ENCODE data around the gene ARHGEF28. TPM values are rescaled to one million over a fixed set of nuclear protein-coding genes. Genes with fewer than 3 reads are reported as not detected.

The ARHGEF28 gene
- total RNA-seq, 4 donors from 2014 or later = 12.7 to 31.2 (median 19.2) TPM

- Histone ChIP-seq H3K4me3 (no peak overlapping the region), H3K27ac (replicated peaks in 1 of 4) (no peak overlapping the region), H3K36me3 (no peaks in the 10 kb centered on the region), H3K27me3 (no peaks in the 10 kb centered on the region), H3K9me3 (peaks cover 0 to 7% (median 6%) of the 10 kb centered on the region in 4 donors), H3K4me1 (no peaks in the 10 kb centered on the region)
- intact Hi-C loops (cut with DNase I) = no loop called here
- DNase-seq (ENCODE audit: extremely low spot score) = peak; percentile 60
- TF ChIP-seq CTCF (IDR thresholded peaks at IDR 0.05) = no peak
- no peak for TF ChIP-seq EP300 (IDR thresholded peaks at IDR 0.05)
- TF ChIP-seq POLR2AphosphoS5 (IDR thresholded peaks at IDR 0.05) = no peak
- TF ChIP-seq POLR2A (IDR thresholded peaks at IDR 0.05; ENCODE audit: low read depth) = no peak
- WGBS = 90% methylated on average over 5 of the region's 5 CpGs
Observed at GRCh38 chr5:73938938-73939320, 312.9 kb downstream of the ARHGEF28 start.

DNA sequence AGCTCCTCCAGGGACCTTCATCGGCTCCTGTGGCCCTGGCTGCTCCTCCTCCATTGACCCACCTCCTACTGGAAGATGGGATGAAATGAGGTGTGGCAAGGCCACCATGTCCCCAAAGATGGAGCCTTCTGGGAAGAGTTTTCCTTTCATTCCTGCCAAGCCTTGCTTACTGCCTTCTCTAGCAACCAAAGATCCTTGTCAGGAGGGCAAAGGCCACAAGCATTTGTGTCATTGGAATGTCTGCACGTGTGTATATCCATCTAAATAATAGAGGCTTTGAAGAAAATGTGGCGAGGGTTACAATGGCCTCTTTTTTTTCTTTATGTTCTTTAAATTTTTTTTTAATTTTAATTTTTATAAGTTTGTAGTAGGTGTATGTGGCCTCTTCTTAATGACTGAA lies 313.6 kb downstream of the ARHGEF28 start:
- WGBS = 85% methylated on average over 3 of the region's 3 CpGs
- DNase-seq (ENCODE audit: extremely low spot score) = no peak
- Histone ChIP-seq H3K4me1 (no peaks in the 10 kb centered on the region), H3K27me3 (no peaks in the 10 kb centered on the region), H3K36me3 (no peaks in the 10 kb centered on the region), H3K9me3 (peaks cover 0 to 7% (median 6%) of the 10 kb centered on the region in 4 donors), H3K27ac (replicated peaks in 1 of 4) (no peak overlapping the region), H3K4me3 (no peak overlapping the region)
- intact Hi-C loops (cut with DNase I) = no loop called here
- TF ChIP-seq POLR2A (IDR thresholded peaks at IDR 0.05; ENCODE audit: low read depth) (no peak), CTCF (IDR thresholded peaks at IDR 0.05) (no peak), EP300 (IDR thresholded peaks at IDR 0.05) (no peak), POLR2AphosphoS5 (IDR thresholded peaks at IDR 0.05) (no peak)

- H3K4me3 ChIP-seq = no peak overlapping the region
- no peak overlapping the region for H3K27ac ChIP-seq (replicated peaks in 1 of 4)
- intact Hi-C loops (cut with DNase I) = no loop called here
- peak; percentile 31 for DNase-seq (ENCODE audit: extremely low spot score)
- H3K27me3 ChIP-seq = peaks cover 0 to 2% (median 0%) of the 10 kb centered on the region in 4 donors
- no peaks in the 10 kb centered on the region for H3K4me1 ChIP-seq
- H3K9me3 ChIP-seq = peaks cover 0 to 7% (median 6%) of the 10 kb centered on the region in 4 donors
- no peaks in the 10 kb centered on the region for H3K36me3 ChIP-seq
- TF ChIP-seq EP300 (IDR thresholded peaks at IDR 0.05) = no peak
- no peak for TF ChIP-seq POLR2A (IDR thresholded peaks at IDR 0.05; ENCODE audit: low read depth)
- TF ChIP-seq POLR2AphosphoS5 (IDR thresholded peaks at IDR 0.05) = no peak
- no peak for TF ChIP-seq CTCF (IDR thresholded peaks at IDR 0.05)
Observed at GRCh38 chr5:73940026-73940425, 314.0 kb downstream of the ARHGEF28 start.

DNA sequence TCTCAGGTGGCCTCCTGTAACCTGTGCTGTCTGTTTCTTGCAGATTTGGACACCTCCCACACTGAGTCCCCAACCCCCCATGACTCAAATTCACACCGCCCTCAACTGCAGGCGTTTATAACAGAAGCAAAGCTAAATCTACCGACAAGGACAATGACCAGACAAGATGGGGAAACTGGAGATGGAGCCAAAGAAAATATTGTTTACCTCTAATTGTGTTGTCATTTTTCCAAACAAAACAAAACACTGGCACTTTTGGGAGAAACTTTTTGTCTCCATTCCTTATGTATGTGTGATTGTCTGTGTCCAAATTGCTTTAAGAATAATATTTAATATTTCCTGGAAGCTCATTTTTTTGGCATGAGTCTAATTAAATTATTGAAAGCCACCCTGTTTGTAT lies 314.8 kb downstream of the ARHGEF28 start:
- WGBS = 71% methylated on average over 3 of the region's 3 CpGs
- no peak for DNase-seq (ENCODE audit: extremely low spot score)
- H3K27ac ChIP-seq (replicated peaks in 1 of 4) = no peak overlapping the region

More for the DNA sequence above, 314.8 kb downstream of the ARHGEF28 start:
- Histone ChIP-seq H3K27me3 (peaks cover 0 to 5% (median 0%) of the 10 kb centered on the region in 4 donors), H3K36me3 (no peaks in the 10 kb centered on the region), H3K4me3 (no peak overlapping the region), H3K4me1 (no peaks in the 10 kb centered on the region), H3K9me3 (peaks cover 0 to 7% (median 6%) of the 10 kb centered on the region in 4 donors)
- intact Hi-C loops (cut with DNase I) = no loop called here
- TF ChIP-seq EP300 (IDR thresholded peaks at IDR 0.05) = no peak
- no peak for TF ChIP-seq POLR2A (IDR thresholded peaks at IDR 0.05; ENCODE audit: low read depth)
- no peak for TF ChIP-seq POLR2AphosphoS5 (IDR thresholded peaks at IDR 0.05)
- TF ChIP-seq CTCF (IDR thresholded peaks at IDR 0.05) = no peak
